Endodermal cell (in vitro differentiated cells): Measurements from ENCODE around the gene SERPINB7. TPM values are rescaled to one million over a fixed set of nuclear protein-coding genes. Genes with fewer than 3 reads are reported as not detected.

Source experiments
- DNase-seq: peaks from one replicate; pipeline ENCODE4 v3.0.0-alpha.2; 2017
- H3K27ac ChIP-seq: 2 replicates; pipeline ENCODE4 v1.5.1; 2013; ENCODE audit warnings: mild to moderate bottlenecking, low read depth, low read length, moderate library complexity
- H3K27me3 ChIP-seq: 2 replicates; pipeline ENCODE4 v1.6.1; 2013; ENCODE audit warnings: mild to moderate bottlenecking, low read length, moderate library complexity; ENCODE audit not compliant: insufficient read depth, control insufficient read depth, poor library complexity, severe bottlenecking
- H3K36me3 ChIP-seq: 2 replicates; pipeline ENCODE4 v1.7.0; 2013; ENCODE audit warnings: mild to moderate bottlenecking, low read length, moderate library complexity; ENCODE audit not compliant: control insufficient read depth, insufficient read depth
- H3K4me1 ChIP-seq: one replicate; pipeline ENCODE4 v1.7.0; 2013; ENCODE audit warnings: low read length; ENCODE audit not compliant: control insufficient read depth, insufficient read depth
- H3K4me3 ChIP-seq: 2 replicates; pipeline ENCODE4 v1.5.1; 2013; ENCODE audit warnings: mild to moderate bottlenecking, low read length, moderate library complexity
- H3K9ac ChIP-seq: 2 replicates; pipeline ENCODE4 v1.6.1; 2013; ENCODE audit warnings: mild to moderate bottlenecking, low read length, moderate library complexity; ENCODE audit not compliant: poor library complexity, severe bottlenecking; ENCODE audit errors: extremely low read depth
- H3K9me3 ChIP-seq: 2 replicates; pipeline ENCODE4 v1.6.1; 2013; ENCODE audit warnings: mild to moderate bottlenecking, low read length, moderate library complexity; ENCODE audit not compliant: control insufficient read depth
- H3K27ac Mint-ChIP-seq: 2 replicates; pipeline ENCODE4 v1.8.0; 2020; ENCODE audit warnings: mixed read lengths
- H3K27me3 Mint-ChIP-seq: 2 replicates; pipeline ENCODE4 v1.8.0; 2021; ENCODE audit warnings: mild to moderate bottlenecking, mixed read lengths; ENCODE audit not compliant: insufficient read depth
- H3K36me3 Mint-ChIP-seq: 2 replicates; pipeline ENCODE4 v1.8.0; 2020; ENCODE audit warnings: low read depth, mixed read lengths
- H3K4me1 Mint-ChIP-seq: 2 replicates; pipeline ENCODE4 v1.8.0; 2020; ENCODE audit warnings: mixed read lengths
- H3K4me3 Mint-ChIP-seq: 2 replicates; pipeline ENCODE4 v1.8.0; 2020; ENCODE audit warnings: mild to moderate bottlenecking, moderate library complexity, mixed read lengths
- H3K9me3 Mint-ChIP-seq: 2 replicates; pipeline ENCODE4 v1.8.0; 2020; ENCODE audit warnings: mild to moderate bottlenecking, mixed read lengths
- WGBS, 2 experiments: methylation state at CpG; one replicate each; pipeline versions ENCODE4 v1.1.5 to v1.1.7; 2013; ENCODE audit warnings: missing lambda C conversion rate in 2 of 2, mixed read lengths in 1 of 2; ENCODE audit not compliant: insufficient coverage in 1 of 2, insufficient read length in 1 of 2; 5-methylcytosine and 5-hydroxymethylcytosine counted together
- total RNA-seq, 2 donors: library from RNA; stranded (reverse); fragmentation: NEBNext Ultra II Directional in 1 of 2; extraction: Animal tissue kit (Norgen Biotek cat#: 25700) in 1 of 2; gene quantifications; 2 replicates in 1 of 2; 3 replicates in 1 of 2; pipeline ENCODE4 v1.2.1, GENCODE V29; 2021
- TF ChIP-seq, protein P1 (sequence below): fragments of 200-600 bp; sonication (generic); conservative IDR thresholded peaks from 2 replicates; pipeline ENCODE4 v1.5.0; 2021; ENCODE audit warnings: antibody characterized with exemption, mild to moderate bottlenecking

The SERPINB7 gene
- total RNA-seq, 2 donors from 2014 or later: not detected

DNA sequence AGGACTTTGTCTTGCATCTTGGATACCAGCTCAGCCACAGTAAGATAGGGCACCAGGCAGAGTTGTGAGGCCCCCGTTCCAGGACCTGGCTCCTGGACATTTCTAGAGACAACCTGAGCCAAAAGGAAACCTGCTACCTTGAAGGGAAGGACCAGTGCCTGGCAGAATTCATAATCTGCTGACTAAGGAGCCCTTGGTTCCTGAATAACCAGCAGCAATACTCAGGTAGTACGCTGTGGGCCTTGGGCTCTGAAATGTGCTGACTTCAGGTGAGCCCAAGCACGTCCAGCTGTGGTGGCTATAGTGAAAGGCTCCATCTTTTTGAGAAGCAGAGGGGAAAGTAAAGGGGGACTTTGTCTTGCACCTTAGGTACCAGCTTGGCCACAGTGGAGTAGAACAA, 44.0 kb upstream of the SERPINB7 start:
- Histone ChIP-seq H3K27ac (no peak overlapping the region), H3K9me3 (no peaks in the 10 kb centered on the region), H3K36me3 (no peaks in the 10 kb centered on the region), H3K4me1 (peaks cover 4% of the 10 kb centered on the region), H3K9ac (no peak overlapping the region), H3K27me3 (no peaks in the 10 kb centered on the region), H3K4me3 (no peak overlapping the region)
- Mint-ChIP-seq H3K9me3 (no peaks in the 10 kb centered on the region), H3K27ac (no peak overlapping the region), H3K4me1 (peaks cover 8% of the 10 kb centered on the region), H3K4me3 (no peak overlapping the region), H3K27me3 (peaks cover 3% of the 10 kb centered on the region), H3K36me3 (no peaks in the 10 kb centered on the region)
- no peak for DNase-seq
- WGBS, 2 experiments: 80 to 91% methylated on average over 2 to 3 of the region's 3 CpGs
- TF ChIP-seq, protein P1, sequence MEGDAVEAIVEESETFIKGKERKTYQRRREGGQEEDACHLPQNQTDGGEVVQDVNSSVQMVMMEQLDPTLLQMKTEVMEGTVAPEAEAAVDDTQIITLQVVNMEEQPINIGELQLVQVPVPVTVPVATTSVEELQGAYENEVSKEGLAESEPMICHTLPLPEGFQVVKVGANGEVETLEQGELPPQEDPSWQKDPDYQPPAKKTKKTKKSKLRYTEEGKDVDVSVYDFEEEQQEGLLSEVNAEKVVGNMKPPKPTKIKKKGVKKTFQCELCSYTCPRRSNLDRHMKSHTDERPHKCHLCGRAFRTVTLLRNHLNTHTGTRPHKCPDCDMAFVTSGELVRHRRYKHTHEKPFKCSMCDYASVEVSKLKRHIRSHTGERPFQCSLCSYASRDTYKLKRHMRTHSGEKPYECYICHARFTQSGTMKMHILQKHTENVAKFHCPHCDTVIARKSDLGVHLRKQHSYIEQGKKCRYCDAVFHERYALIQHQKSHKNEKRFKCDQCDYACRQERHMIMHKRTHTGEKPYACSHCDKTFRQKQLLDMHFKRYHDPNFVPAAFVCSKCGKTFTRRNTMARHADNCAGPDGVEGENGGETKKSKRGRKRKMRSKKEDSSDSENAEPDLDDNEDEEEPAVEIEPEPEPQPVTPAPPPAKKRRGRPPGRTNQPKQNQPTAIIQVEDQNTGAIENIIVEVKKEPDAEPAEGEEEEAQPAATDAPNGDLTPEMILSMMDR: no peak

DNA sequence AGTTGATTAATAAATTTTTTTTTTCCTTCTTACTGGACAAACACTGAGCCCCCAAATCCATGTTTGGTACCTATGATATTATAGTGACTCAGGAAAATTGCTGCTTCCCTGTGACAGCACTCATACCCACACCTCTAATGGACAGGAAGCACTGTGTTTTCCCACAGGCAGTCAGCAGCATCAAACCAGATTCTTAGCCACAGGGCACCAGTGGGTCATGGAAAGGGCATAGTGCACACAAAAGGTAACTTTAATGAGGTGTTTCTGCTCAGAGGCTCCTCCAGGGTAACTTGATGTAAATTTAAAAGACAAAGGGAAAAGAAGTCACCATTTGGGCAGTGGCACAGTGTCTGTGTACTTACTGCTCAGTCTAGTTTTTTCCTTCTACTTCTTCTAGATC, 38.3 kb upstream of the SERPINB7 start:
- no peaks in the 10 kb centered on the region for H3K36me3 ChIP-seq
- no peak for DNase-seq
- no peak overlapping the region for H3K9ac ChIP-seq
- H3K27me3 ChIP-seq: no peaks in the 10 kb centered on the region
- peaks cover 3% of the 10 kb centered on the region for H3K27me3 Mint-ChIP-seq
- no peak overlapping the region for H3K4me3 ChIP-seq
- no peaks in the 10 kb centered on the region for H3K4me1 Mint-ChIP-seq
- no peaks in the 10 kb centered on the region for H3K36me3 Mint-ChIP-seq
- H3K9me3 ChIP-seq: peaks cover 7% of the 10 kb centered on the region
- H3K4me1 ChIP-seq: no peaks in the 10 kb centered on the region
- TF ChIP-seq, protein P1: no peak
- H3K27ac Mint-ChIP-seq: no peak overlapping the region
- no peaks in the 10 kb centered on the region for H3K9me3 Mint-ChIP-seq
- H3K4me3 Mint-ChIP-seq: no peak overlapping the region
- H3K27ac ChIP-seq: no peak overlapping the region

DNA sequence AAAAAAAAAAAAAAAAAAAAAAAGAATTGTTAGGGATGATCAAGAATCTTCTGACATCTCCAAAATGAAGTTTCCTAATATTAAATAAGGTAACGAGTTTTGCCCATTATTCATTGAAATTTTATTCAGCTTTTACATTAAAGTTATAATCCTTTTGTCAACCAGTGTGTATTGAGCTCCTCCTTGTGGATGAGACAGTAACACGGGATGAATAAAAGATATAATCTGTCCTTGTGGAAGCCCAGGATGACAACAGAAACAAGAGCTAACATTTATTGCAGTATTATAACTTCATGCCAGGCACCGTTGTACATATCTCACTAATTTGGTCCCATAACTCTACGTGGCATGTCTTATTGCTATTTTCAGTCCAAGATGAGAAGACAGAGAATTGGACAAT, 33.4 kb upstream of the SERPINB7 start:
- Mint-ChIP-seq H3K27ac (no peak overlapping the region), H3K4me1 (no peaks in the 10 kb centered on the region), H3K27me3 (no peaks in the 10 kb centered on the region), H3K4me3 (no peak overlapping the region), H3K9me3 (no peaks in the 10 kb centered on the region), H3K36me3 (no peaks in the 10 kb centered on the region)
- TF ChIP-seq, protein P1: peak; percentile 68
- no peak for DNase-seq
- no peak overlapping the region for H3K9ac ChIP-seq
- H3K4me1 ChIP-seq: no peaks in the 10 kb centered on the region
- no peaks in the 10 kb centered on the region for H3K27me3 ChIP-seq
- no peak overlapping the region for H3K4me3 ChIP-seq
- peaks cover 7% of the 10 kb centered on the region for H3K9me3 ChIP-seq
- 75 to 82% methylated on average over 2 to 4 of the region's 4 CpGs for WGBS, 2 experiments
- no peak overlapping the region for H3K27ac ChIP-seq
- no peaks in the 10 kb centered on the region for H3K36me3 ChIP-seq
